Head of caudate nucleus (tissue), 42 donors: Measurements from ENCODE around the gene OR1A1.
A peak's percentile ranks its signal among the peaks of the same experiment; 100 is the strongest.
"Not testable (repeated sequence)": the region's sequence is repeated elsewhere in the genome, so short reads cannot be mapped to it uniquely, and the experiment has no call there.

Source experiments
- DNase-seq, 42 donors: peaks; one replicate each; pipeline versions ENCODE4 v3.0.0 to v3.0.0-alpha.2; 2020 to 2021; ENCODE audit warnings: mixed read lengths in 7 of 42
- intact Hi-C: fragments of 100-400 bp; cut with DNase I; formaldehyde crosslinking; loops from one replicate; pipeline ENCODE4 v1.15.0; 2022

Gene OR1A1, protein sequence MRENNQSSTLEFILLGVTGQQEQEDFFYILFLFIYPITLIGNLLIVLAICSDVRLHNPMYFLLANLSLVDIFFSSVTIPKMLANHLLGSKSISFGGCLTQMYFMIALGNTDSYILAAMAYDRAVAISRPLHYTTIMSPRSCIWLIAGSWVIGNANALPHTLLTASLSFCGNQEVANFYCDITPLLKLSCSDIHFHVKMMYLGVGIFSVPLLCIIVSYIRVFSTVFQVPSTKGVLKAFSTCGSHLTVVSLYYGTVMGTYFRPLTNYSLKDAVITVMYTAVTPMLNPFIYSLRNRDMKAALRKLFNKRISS

DNA sequence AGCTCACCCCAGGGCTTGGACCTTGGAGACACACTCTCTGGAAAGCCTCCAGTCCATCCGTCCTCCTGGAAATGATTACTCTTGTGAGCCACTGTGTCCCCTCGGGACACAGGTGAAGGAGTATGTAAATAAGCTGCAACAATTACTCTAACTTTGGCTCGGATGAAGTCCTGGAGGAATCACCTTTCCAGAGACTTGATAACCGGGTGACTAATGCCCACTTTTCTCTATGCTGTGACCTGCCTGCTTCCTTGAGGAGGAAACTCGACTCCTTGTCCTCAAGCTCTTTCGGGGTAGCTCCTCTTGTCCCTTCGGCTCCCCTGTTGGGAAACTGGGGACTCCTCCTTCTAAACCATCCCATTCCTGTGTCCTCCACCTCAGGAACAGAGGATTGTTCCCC, at the start of gene OR1A1:
OR1A1 (plus strand) TSS at position 301 of the 400 bp plus-strand sequence. CDS start 7,954 bp downstream, outside the sequence.
- no peak for DNase-seq
- intact Hi-C loops, result no loop called here

DNA sequence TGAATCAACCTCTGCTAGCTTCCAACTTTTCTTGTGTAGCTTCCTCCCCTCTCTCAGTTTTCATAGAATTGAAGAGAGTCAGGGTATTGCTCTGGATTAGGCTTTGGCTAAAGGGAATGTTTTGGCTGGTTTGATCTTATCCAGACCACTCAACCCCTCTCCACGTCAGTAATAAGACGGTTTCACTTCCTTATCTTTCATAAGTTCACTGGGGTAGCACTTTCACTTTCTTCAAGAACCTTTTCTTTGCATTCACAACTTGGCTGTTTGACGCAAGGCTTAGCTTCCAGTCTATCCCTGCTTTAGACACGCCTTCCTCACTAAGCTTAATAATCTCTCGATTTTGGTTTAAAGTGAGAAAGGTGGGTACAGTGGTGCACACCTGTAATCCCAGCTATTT, 39.9 kb upstream of the OR1A1 start:
- peak in 1 of 42 donors; percentile 3 for DNase-seq
- intact Hi-C loops, result no loop called here

DNA sequence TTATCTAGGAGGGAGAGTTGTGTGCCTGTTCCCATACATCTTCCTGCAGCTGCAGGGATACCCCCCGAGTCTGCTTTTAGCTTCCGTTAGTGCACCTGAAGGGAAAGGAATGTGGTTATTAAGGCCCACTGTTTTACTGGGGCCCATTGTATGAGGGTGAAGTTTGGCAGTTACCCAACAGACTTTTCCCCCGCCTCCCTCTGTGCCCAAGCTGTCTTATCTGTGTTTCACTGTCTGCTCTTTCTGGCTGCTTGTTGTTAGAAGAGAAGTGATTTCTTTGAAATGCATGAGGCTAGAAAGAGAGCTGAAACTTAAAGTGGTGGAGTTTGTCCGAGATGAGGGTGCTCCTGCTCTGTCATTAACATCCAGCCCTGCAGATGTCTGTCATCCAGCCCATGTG, 17.5 kb upstream of the OR1A1 start:
- intact Hi-C loops, result no loop called here

DNA sequence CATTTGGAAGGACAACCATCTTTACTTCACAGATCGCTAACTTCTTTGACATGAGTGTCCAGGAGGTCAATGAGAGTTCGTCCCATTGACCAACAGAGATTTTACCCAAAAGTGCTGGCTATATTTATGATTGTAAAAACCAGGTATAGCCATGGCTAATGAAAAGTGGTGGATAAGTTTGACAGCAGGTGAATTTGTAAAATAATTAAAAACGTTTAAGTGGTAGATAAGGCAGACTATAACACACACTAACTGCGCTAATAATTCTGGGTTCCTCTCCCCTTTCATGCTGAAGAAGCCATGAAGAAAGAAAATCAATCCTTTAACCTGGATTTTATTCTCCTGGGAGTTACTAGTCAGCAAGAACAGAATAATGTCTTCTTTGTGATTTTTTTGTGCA, 10.2 kb upstream of the OR1A1 start, which contains the start of gene OR1A2:
OR1A2 (plus strand) TSS at position 301 of the 400 bp plus-strand sequence; CDS start at position 301, 0 bp downstream.
- no peak for DNase-seq
- intact Hi-C loops, result no loop called here

More for the DNA sequence above, 17.5 kb upstream of the OR1A1 start:
- DNase-seq, result no peak

DNA sequence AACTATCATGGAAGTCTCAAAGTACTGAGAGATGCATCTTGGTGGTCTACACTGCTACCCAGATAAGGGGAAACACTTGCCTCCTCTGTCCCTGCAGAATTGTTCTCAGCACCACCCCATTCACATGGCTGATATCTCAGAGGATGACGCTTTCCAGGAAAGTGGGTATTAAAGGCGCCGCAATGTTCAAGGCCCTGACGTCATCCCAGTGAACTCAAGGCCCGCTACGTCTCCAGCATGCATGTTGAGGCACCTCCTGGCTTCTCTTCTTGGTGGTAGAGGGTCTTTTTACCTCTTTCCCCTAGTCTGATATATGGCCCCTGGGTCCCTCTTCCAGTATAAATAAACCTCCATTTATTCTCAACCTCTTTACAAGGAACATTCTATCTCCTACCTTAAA, 1.0 kb downstream of the OR1A1 start:
- no peak for DNase-seq
- intact Hi-C loops, result no loop called here

DNA sequence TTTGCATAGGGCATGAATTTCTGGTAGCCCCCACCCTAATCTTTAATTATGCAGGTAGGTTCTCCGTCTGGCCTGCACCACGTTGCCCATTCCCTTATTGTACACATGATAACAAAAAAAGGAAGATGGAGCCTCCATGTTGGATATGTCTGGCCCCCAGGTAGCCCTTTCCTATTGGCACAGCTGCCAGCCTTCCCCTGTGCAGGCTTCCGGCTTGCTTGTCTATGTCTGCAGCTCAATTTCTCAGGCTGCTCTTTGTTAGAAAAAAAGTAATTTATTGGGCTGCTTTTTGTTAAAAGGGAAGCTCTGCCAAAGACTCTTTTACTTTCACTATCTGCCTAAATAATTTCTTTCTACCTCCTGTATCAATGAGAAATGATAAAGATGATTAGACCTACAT, 5.5 kb downstream of the OR1A1 start:
- intact Hi-C loops, result no loop called here
- DNase-seq, result no peak

DNA sequence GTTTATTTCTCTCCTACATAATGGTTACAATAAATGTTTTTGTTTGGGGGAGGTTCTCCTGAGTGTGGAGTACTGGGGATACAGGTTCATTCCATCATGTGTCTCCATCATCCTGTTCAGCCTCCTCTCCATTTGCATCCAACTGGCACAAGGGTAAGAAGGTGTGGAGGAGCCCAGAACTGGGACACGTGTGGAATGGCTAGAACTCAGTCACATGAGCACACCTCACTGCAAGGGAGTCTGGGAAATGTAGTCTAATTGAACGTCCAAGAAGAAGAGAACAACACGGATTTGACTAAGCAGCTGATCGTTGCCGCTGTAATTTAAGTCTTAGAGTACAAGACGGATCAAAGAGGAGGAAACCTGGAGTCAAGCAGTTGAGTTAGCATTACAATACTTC, 6.1 kb downstream of the OR1A1 start:
- intact Hi-C loops, result no loop called here

DNA sequence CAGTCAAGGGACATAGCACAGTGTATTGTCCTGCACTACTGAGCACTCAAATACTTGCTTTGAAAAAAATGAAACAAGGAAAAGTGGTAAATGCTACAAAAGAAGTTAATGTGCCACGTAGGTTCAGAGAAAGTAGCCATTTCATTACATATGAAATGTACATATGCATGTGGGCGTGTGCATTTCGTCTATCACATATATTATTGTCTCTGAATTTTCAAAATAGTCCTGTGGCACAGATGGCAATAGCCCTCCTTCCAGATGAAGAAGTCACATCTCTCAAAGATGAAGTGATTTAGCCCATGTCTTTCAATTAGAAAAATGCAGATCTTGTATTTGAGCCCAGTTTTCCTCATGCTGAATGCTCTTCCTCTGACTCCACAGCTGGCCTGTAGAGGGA, 12.5 kb downstream of the OR1A1 start:
- DNase-seq, intact Hi-C loops: not testable (repeated sequence)

More for the DNA sequence above, 6.1 kb downstream of the OR1A1 start:
- no peak for DNase-seq

DNA sequence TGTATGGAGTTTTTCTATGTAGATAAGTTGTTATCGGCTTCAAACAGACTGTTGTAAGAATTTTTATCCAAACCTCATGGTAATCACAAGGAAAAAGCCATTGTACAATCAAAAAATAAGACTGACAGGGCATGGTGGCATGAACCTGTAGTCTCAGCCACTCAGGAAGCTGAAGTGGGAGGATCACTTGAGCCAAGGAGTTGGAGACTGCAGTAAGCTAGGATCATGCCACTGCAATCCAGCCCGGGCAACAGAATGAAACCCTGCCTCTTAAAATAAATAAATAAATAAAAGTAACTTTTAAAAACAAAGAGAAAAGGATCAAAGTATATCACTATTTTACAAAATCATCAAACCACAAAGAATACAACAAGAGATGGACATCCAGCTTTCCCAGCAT, 14.4 kb downstream of the OR1A1 start:
- DNase-seq, result no peak
- intact Hi-C loops, result no loop called here

DNA sequence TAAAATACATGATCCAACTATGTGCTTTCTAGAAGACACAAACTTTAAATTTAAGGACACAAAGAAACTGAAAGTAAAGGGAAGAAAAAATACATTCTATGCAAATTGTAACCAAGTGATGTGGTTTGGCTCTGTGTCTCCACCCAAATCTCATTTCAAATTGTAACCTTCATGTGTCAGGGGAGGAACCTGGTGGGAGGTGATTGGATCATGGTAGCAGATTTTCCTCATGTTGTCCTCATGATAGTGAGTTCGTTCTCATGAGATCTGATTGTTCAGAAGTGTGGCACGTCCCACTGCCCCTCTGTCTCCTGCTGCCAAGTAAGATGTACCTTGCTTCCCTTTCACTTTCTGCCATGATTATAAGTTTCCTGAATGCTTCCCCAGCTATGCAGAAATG, 15.0 kb downstream of the OR1A1 start:
- no peak for DNase-seq
- intact Hi-C loops, result no loop called here

DNA sequence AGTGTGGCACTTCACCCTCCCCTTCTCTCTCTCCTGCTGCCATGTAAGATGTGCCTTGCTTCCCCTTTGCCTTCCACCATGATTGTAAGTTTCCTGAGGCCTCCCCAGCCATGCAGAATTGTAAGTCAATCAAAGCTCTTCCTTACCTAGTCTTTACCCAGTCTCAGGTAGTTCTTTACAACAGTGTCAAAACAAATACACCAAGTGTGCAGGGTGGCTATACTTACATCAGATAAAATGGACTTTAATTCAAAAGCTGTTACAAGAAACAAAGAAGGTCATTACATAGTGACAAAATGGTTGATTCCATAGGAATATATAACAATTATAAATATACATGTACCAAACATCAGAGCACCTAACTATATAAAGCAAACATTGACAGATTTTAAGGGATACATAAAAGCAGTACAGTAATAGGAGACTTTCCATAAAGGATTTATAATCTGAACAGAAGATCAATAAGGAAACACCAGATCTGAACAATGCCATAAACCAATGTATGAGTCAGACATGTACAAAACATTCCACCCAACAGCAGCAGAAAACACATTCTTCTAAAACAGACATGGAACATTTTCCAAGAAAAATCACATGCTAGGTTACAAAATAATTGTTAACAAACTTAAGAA, 17.4 kb downstream of the OR1A1 start:
- intact Hi-C loops, DNase-seq: not testable (repeated sequence)

DNA sequence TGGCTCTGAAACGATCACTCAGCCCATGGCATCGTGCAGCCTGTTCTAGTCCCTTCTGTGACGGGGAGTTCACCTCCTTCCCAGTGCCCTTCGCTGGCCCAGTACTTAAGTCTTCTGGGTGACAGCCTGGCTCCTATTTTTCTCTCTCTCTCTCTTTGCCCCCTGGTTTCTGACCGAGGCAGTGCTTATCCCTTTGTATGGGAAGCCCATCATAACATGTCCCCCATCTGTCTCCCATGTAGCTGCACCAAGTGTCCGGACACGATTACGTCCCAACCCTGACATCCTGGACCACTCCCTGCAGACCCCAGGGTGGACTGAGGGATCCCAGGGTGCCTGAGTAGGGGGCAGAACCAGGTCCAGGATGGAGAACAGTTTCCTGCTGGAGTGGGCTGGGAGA, 24.8 kb downstream of the OR1A1 start:
- DNase-seq, intact Hi-C loops: not testable (repeated sequence)

DNA sequence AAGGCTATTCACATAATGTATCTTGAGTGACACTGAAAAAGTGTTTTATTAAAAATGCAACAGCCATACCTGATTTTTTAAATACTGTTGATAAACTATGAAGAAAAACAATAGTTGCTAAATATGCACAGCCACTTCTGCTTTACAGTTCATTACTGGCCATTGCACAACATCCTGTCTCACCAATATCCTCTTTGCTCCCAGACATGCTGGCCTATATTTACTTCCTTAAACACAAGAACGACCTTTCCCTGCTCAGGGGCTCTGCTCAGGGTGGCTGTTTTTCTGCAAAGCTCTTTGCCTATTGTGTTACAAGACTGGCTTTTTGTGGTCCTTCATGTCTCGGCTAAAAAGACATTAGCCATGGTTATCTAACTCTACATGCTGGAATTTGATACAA, 31.2 kb downstream of the OR1A1 start:
- peak in 4 of 42 donors; percentile 5 to 54 (median 14) for DNase-seq
- intact Hi-C loops, result not testable (repeated sequence)

DNA sequence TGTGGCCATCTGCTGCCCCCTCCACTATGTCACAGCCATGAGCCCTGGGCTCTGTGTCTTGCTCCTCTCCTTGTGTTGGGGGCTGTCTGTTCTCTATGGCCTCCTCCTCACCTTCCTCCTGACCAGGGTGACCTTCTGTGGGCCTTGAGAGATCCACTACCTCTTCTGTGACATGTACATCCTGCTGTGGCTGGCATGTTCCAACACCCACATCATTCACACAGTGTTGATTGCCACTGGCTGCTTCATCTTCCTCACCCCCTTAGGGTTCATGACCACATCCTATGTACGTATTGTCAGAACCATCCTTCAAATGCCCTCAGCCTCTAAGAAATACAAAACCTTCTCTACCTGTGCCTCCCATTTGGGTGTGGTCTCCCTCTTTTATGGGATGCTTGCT, 33.6 kb downstream of the OR1A1 start:
- intact Hi-C loops, DNase-seq: not testable (repeated sequence)

DNA sequence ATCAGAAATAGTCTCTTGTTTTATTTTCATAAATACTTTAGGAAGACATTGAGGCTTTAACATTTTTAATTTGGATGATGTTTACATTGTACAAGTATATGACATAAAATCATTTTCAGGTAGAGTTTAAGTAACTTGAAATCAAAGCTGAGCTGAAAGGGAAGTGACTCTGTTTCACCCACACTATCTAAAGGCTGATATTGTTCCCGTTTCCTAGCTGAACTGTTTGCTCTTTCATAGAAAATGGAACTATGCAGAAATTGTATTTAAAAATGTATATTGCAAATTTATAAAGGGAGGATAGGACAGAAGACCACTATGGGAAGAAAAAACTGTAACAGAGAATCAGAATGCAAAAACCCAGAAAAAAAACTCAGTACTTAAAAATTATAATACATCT, 37.4 kb downstream of the OR1A1 start:
- DNase-seq, intact Hi-C loops: not testable (repeated sequence)

DNA sequence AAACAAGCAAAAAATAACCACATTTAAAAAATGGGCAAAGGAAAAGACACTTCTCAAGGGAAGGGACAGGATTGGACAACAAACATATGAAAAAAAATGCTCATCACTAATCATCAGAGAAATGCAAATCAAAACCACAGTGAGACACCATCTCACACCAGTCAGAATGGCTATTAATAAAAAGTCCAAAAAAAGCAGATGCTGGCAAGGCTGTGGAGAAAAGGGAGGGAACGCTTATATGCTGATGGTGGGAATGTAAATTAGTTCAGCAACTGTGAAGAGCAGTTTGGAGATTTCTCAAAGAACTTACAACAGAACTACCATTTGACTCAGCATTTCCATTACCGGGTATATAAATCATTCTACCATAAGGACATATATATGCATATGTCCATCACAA, 41.5 kb downstream of the OR1A1 start:
- DNase-seq, intact Hi-C loops: not testable (repeated sequence)

DNA sequence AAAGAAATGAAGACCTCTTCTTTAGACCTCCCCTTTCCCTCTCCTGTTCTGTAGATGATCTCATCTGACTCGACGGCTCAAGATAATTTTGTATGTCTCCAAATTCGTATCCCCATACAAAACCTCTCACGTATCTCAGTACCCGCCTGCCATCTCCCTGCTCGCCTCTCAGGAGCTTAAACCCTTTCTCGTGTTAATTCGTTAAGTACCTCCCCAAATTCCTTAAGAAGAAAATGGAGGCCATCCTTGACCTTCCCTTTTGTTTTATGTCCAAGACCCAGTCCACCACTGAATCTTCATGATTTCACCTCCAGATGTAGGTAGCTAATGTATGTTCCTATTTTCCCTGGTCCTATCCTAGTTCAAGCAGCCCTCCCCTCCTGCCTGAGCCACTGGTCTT, 49.1 kb downstream of the OR1A1 start:
- DNase-seq, result no peak

DNA sequence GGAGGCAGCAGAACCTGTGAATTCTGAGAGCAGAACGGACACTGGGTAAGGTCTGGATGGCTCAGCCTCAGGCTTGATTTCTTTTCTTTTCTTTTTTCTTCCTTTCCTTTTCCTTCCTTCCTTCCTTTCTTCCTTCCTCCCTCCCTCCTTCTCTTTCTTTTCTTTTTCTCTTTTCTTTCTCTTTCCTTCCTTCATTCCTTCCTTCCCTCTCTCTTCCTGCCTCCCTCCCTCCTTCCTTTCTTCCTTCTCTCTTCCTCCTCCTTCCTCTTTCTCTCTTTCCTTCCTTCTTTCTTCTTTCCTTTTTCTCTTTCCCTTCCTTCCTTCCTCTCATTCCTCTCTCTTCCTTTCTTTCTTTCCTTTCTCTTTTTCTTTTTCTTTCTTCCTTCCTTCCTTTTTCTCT, 52.7 kb downstream of the OR1A1 start:
- intact Hi-C loops, result no loop called here
- DNase-seq, result no peak

More for the DNA sequence above, 49.1 kb downstream of the OR1A1 start:
- intact Hi-C loops, result no loop called here

DNA sequence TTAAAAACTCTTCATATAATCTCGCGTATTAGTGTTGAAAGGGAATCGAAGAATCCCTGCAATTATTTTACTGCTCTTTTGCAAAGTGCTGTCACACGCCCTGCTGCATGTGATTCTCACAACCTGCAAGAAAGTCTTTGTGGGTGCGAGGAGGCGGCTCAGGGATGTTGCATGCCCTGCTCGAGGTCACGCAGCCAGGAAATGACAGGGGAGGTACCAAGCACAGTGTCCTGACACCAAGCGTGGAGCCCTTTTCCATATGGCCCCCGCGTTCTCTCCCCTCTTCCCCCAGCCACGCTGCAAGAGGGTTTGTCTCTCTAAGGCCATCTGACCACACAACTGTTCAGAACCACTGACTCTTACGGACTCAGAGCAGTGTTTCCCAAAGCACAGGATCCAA, 53.1 kb downstream of the OR1A1 start:
- DNase-seq, result no peak
- intact Hi-C loops, result no loop called here
